B cell (primary cell): ENCODE measurements around the gene MAP4K4.

Source experiments
- EZH2 ChIP-seq: IDR thresholded peaks from 2 replicates; pipeline ENCODE4 v1.6.1; 2012; ENCODE audit warnings: borderline replicate concordance, low read depth, mild to moderate bottlenecking, moderate library complexity, low read length; ENCODE audit not compliant: insufficient read depth, poor library complexity, severe bottlenecking
- TF ChIP-seq, protein P1 (sequence below): fragments of 200-600 bp; IDR thresholded peaks from one replicate; pipeline ENCODE4 v1.8.0; 2022; ENCODE audit warnings: antibody characterized with exemption, mild to moderate bottlenecking

DNA sequence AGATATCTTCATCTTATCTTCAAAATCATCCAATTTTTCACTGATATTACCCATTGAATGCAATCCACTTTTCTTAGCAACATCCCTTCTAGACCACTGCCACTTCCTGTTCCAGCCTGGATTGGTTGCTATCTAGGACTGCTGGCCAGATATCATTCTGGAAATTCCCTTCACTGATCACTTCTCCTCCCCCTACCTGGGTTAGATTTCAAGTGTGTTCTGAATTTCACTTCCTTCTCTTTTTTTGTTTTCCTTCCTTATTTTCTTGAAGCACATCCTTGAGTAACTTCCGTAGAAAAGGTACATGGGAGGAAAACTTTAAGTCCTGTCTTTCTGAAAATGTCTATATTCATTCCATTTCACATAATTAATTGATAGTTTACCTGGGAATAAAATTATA lies 212.3 kb downstream of the MAP4K4 start:
- TF ChIP-seq, protein P1, sequence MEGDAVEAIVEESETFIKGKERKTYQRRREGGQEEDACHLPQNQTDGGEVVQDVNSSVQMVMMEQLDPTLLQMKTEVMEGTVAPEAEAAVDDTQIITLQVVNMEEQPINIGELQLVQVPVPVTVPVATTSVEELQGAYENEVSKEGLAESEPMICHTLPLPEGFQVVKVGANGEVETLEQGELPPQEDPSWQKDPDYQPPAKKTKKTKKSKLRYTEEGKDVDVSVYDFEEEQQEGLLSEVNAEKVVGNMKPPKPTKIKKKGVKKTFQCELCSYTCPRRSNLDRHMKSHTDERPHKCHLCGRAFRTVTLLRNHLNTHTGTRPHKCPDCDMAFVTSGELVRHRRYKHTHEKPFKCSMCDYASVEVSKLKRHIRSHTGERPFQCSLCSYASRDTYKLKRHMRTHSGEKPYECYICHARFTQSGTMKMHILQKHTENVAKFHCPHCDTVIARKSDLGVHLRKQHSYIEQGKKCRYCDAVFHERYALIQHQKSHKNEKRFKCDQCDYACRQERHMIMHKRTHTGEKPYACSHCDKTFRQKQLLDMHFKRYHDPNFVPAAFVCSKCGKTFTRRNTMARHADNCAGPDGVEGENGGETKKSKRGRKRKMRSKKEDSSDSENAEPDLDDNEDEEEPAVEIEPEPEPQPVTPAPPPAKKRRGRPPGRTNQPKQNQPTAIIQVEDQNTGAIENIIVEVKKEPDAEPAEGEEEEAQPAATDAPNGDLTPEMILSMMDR = no peak
- no peak for TF ChIP-seq EZH2
